Tibial artery (tissue), 4 donors: ENCODE measurements around the gene STAT5A.

Experiments
- DNase-seq, 2 donors: peaks; one replicate each; pipeline ENCODE4 v3.0.0-alpha.2; 2019
- H3K27ac ChIP-seq, 2 donors: fragments of 200-600 bp; sonication (generic) in 1 of 2; 1 replicate in 1 of 2; 2 replicates in 1 of 2; pipeline ENCODE4 v1.5.1; 2018 to 2019; ENCODE audit warnings: mild to moderate bottlenecking in 1 of 2
- H3K27me3 ChIP-seq, 2 donors: fragments of 200-600 bp; sonication (generic) in 1 of 2; one replicate each; pipeline versions ENCODE4 v1.5.1 to v1.6.0; 2016 to 2019
- H3K36me3 ChIP-seq, 3 donors: fragments of 200-600 bp; sonication (generic) in 2 of 3; one replicate each; pipeline ENCODE4 v1.5.1; 2016 to 2019; ENCODE audit warnings: mild to moderate bottlenecking in 2 of 3
- H3K4me1 ChIP-seq, 4 donors: fragments of 200-600 bp; sonication (generic) in 2 of 4; 1 replicate in 3 of 4; 2 replicates in 1 of 4; pipeline ENCODE4 v1.5.1; 2016 to 2019
- H3K4me3 ChIP-seq, 2 donors: fragments of 200-600 bp; sonication (generic) in 1 of 2; 1 replicate in 1 of 2; 2 replicates in 1 of 2; pipeline ENCODE4 v1.5.1; 2018 to 2019; ENCODE audit warnings: mild to moderate bottlenecking in 2 of 2
- H3K9me3 ChIP-seq, 3 donors: fragments of 200-600 bp; sonication (generic) in 1 of 3; one replicate each; pipeline ENCODE4 v1.5.1; 2016 to 2019
- intact Hi-C: fragments of 100-400 bp; cut with DNase I; formaldehyde crosslinking; loops from one replicate; pipeline ENCODE4 v1.15.0; 2023; ENCODE audit warnings: low total_unique reads
- TF ChIP-seq, protein P1 (sequence below), 2 experiments: fragments of 200-600 bp in 1 of 2; fragments of 450-650 bp in 1 of 2; IDR thresholded peaks; one replicate each; pipeline ENCODE4 v1.5.1; 2017 to 2019; ENCODE audit warnings: antibody characterized with exemption in 2 of 2, mild to moderate bottlenecking in 1 of 2, moderate library complexity in 1 of 2

The STAT5A gene

GRCh38 chr17:42334677-42335076, 46.4 kb downstream of the STAT5A start:
- no peak for DNase-seq
- TF ChIP-seq, protein P1, sequence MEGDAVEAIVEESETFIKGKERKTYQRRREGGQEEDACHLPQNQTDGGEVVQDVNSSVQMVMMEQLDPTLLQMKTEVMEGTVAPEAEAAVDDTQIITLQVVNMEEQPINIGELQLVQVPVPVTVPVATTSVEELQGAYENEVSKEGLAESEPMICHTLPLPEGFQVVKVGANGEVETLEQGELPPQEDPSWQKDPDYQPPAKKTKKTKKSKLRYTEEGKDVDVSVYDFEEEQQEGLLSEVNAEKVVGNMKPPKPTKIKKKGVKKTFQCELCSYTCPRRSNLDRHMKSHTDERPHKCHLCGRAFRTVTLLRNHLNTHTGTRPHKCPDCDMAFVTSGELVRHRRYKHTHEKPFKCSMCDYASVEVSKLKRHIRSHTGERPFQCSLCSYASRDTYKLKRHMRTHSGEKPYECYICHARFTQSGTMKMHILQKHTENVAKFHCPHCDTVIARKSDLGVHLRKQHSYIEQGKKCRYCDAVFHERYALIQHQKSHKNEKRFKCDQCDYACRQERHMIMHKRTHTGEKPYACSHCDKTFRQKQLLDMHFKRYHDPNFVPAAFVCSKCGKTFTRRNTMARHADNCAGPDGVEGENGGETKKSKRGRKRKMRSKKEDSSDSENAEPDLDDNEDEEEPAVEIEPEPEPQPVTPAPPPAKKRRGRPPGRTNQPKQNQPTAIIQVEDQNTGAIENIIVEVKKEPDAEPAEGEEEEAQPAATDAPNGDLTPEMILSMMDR (IDR thresholded peaks at IDR 0.05): no peak
- no peak overlapping the region for H3K27ac ChIP-seq
- peaks cover 0 to 5% (median 3%) of the 10 kb centered on the region in 4 donors for H3K4me1 ChIP-seq
- no peaks in the 10 kb centered on the region for H3K9me3 ChIP-seq
- intact Hi-C loops: no loop called here
- no peak overlapping the region for H3K4me3 ChIP-seq
- no peaks in the 10 kb centered on the region for H3K27me3 ChIP-seq
- H3K36me3 ChIP-seq: peaks cover 91 to 93% (median 92%) of the 10 kb centered on the region in 3 donors

DNA sequence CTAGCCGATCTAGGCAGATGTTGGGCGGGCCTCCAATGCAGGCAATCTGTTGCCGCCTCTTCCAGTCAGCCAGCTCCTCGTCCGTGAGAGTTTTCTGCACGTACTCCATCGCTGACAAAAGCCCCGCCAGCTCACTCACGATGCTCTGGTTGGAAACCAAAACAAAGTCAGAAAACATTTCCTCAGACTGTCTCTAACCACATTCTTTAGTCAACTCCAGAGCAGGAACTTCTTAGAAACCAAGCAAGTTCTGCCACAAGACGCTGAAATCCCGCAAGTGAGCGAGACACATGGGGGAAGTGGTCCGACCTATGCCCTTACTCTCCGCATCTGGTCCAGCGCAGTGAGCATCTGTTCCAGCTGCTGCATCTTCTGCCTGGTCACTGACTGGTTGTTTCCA, 49.1 kb downstream of the STAT5A start:
- DNase-seq: no peak
- intact Hi-C loops: no loop called here
- Histone ChIP-seq H3K27ac (peak overlapping the region in 1 of 2 donors; percentile 0), H3K36me3 (peaks cover 76 to 94% (median 92%) of the 10 kb centered on the region in 3 donors), H3K27me3 (no peaks in the 10 kb centered on the region), H3K9me3 (no peaks in the 10 kb centered on the region), H3K4me3 (no peak overlapping the region), H3K4me1 (peaks cover 0 to 5% (median 0%) of the 10 kb centered on the region in 4 donors)
- TF ChIP-seq, protein P1 (IDR thresholded peaks at IDR 0.05): no peak

DNA sequence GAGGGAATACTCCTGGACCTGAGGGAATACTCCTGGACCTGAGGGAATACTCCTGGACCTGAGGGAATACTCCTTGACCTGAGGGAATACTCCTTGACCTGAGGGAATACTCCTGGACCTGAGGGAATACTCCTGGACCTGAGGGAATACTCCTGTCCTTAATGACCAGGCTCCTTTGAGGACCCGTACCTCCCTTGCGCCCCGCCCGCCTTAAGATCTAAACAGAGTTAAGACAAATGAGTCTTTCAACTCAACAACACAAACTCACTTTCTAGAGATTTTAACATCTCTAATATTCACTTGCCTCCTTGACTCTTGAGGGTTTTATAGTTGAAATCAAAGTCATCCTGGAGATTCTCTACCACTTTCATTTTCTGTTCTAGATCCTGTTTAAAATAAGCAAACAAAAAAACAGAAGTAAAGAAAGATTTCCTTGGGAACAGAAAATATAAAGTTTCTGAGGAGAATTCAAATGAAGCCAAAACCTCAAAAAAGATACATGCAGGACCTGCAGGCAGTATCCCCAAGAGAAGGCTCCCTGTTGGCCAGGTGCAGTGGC, 50.2 kb downstream of the STAT5A start:
- no peak overlapping the region for H3K4me3 ChIP-seq
- no peak for DNase-seq
- TF ChIP-seq, protein P1 (IDR thresholded peaks at IDR 0.05): no peak
- H3K4me1 ChIP-seq: peaks cover 0 to 5% (median 0%) of the 10 kb centered on the region in 4 donors
- no peaks in the 10 kb centered on the region for H3K9me3 ChIP-seq
- H3K36me3 ChIP-seq: peaks cover 74 to 94% (median 90%) of the 10 kb centered on the region in 3 donors
- H3K27ac ChIP-seq: no peak overlapping the region
- H3K27me3 ChIP-seq: no peaks in the 10 kb centered on the region
- intact Hi-C loops: no loop called here

DNA sequence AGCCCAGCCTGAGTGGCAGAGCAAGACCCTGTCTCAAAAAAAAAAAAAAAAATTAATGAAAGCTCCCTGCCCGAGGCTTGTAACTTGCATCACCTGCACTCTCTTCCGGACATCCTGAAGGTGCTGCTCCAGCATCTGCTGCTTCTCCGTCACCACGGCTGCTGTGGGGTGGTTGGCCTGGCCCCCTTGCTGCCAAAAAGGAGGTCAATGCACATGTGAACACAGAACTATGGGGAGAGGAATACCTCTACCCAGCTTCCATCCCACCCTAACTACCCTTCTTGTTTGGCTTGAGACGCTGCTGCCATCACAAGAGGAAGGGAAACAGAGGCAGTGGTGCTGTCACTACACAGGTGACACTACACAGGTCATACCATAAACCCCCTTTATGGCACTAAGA, 50.9 kb downstream of the STAT5A start:
- Histone ChIP-seq H3K4me3 (no peak overlapping the region), H3K36me3 (peaks cover 74 to 94% (median 90%) of the 10 kb centered on the region in 3 donors), H3K9me3 (no peaks in the 10 kb centered on the region), H3K27ac (no peak overlapping the region), H3K4me1 (peaks cover 0 to 5% (median 0%) of the 10 kb centered on the region in 4 donors), H3K27me3 (no peaks in the 10 kb centered on the region)
- no peak for DNase-seq
- TF ChIP-seq, protein P1 (IDR thresholded peaks at IDR 0.05): no peak
- intact Hi-C loops: no loop called here

GRCh38 chr17:42340691-42341127, 52.4 kb downstream of the STAT5A start:
- TF ChIP-seq, protein P1 (IDR thresholded peaks at IDR 0.05): no peak
- Histone ChIP-seq H3K9me3 (no peaks in the 10 kb centered on the region), H3K36me3 (peaks cover 74 to 94% (median 90%) of the 10 kb centered on the region in 3 donors), H3K27ac (no peak overlapping the region), H3K4me1 (peaks cover 0 to 5% (median 0%) of the 10 kb centered on the region in 4 donors), H3K27me3 (no peaks in the 10 kb centered on the region), H3K4me3 (no peak overlapping the region)
- no peak for DNase-seq
- intact Hi-C loops: no loop called here
